H1 (cell line): ENCODE measurements around the gene HGD. TPM values are rescaled to one million over a fixed set of nuclear protein-coding genes. Genes with fewer than 3 reads are reported as not detected.

Source experiments
- CTCF ChIA-PET: fragments of 300-600 bp; sonication (Branson Sonifier 250); formaldehyde crosslinking; loops from one replicate; lab custom pipeline; 2021; ENCODE audit not compliant: partially characterized antibody; lab: Charles Lee
- POLR2A ChIA-PET: fragments of 300-600 bp; sonication (Branson Sonifier 250); formaldehyde crosslinking; loops from one replicate; lab custom pipeline; 2021; ENCODE audit warnings: inconsistent platforms; ENCODE audit not compliant: partially characterized antibody; lab: Charles Lee
- DNase-seq, 2 experiments: peaks; one replicate each; pipeline versions ENCODE4 v3.0.0 to v3.0.0-alpha.2; 2010 to 2022; ENCODE audit warnings: low spot score in 2 of 2, low read depth in 1 of 2, mixed read lengths in 1 of 2
- FAIRE-seq: peaks from 2 replicates; lab custom pipeline; 2011; peaks lifted over from hg19 to GRCh38; lab: Jason Lieb, UNC
- H2AFZ ChIP-seq: 2 replicates; pipeline ENCODE4 v1.8.1; 2012; ENCODE audit warnings: low read length, inconsistent platforms
- H2AK5ac ChIP-seq: 2 replicates; pipeline ENCODE4 v1.6.1; 2013; ENCODE audit warnings: low read depth, low read length
- H2BK120ac ChIP-seq: replicated peaks from 2 replicates; pipeline ENCODE3; 2013; ENCODE audit warnings: low read depth, low read length, inconsistent platforms
- H2BK12ac ChIP-seq: 2 replicates; pipeline ENCODE4 v1.6.1; 2013; ENCODE audit warnings: low read depth, low read length
- H2BK15ac ChIP-seq: 2 replicates; pipeline ENCODE4 v1.6.1; 2013; ENCODE audit warnings: low read length
- H2BK20ac ChIP-seq: 2 replicates; pipeline ENCODE4 v1.6.1; 2013; ENCODE audit warnings: low read length
- H2BK5ac ChIP-seq: 2 replicates; pipeline ENCODE4 v1.6.1; 2013; ENCODE audit warnings: low read depth, low read length
- H3K14ac ChIP-seq: 2 replicates; pipeline ENCODE4 v1.6.1; 2013; ENCODE audit warnings: inconsistent platforms; ENCODE audit not compliant: insufficient read length
- H3K18ac ChIP-seq: 2 replicates; pipeline ENCODE4 v1.6.1; 2013; ENCODE audit warnings: low read length; ENCODE audit errors: extremely low read depth
- H3K23ac ChIP-seq: 2 replicates; pipeline ENCODE4 v1.6.1; 2013; ENCODE audit warnings: inconsistent platforms; ENCODE audit not compliant: insufficient read length
- H3K23me2 ChIP-seq: 2 replicates; pipeline ENCODE4 v1.6.1; 2013; ENCODE audit warnings: low read depth, low read length
- H3K27ac ChIP-seq: 2 replicates; pipeline ENCODE4 v1.6.1; 2011; ENCODE audit warnings: low read depth, low read length, inconsistent platforms
- H3K27me3 ChIP-seq, 4 experiments: replicated peaks in 1 of 4; 1 replicate in 1 of 4; 2 replicates in 3 of 4; pipeline versions ENCODE4 v1.6.1 to v1.8.1; 2011 to 2013; ENCODE audit warnings: low read length in 3 of 4, mild to moderate bottlenecking in 3 of 4, inconsistent platforms in 2 of 4, mixed read lengths in 2 of 4, moderate library complexity in 1 of 4; ENCODE audit not compliant: control insufficient read depth in 3 of 4, insufficient read depth in 3 of 4; ENCODE audit errors: extremely low read depth in 1 of 4
- H3K36me3 ChIP-seq, 4 experiments: 2 replicates each; pipeline versions ENCODE4 v1.6.1 to v1.8.1; 2011 to 2013; ENCODE audit warnings: mild to moderate bottlenecking in 4 of 4, low read length in 3 of 4, moderate library complexity in 2 of 4, control low read depth in 1 of 4, inconsistent platforms in 1 of 4; ENCODE audit not compliant: insufficient read depth in 4 of 4, control insufficient read depth in 2 of 4
- H3K4ac ChIP-seq: replicated peaks from 2 replicates; pipeline ENCODE3; 2013; ENCODE audit warnings: low read length, low read depth, mixed read lengths, inconsistent platforms; ENCODE audit not compliant: insufficient read length
- H3K4me1 ChIP-seq, 4 experiments: replicated peaks in 1 of 4; 1 replicate in 1 of 4; 2 replicates in 3 of 4; pipeline versions ENCODE4 v1.6.1 to v1.8.1; 2011 to 2013; ENCODE audit warnings: low read length in 3 of 4, inconsistent platforms in 2 of 4, mixed read lengths in 1 of 4; ENCODE audit not compliant: insufficient read depth in 4 of 4, control insufficient read depth in 3 of 4
- H3K4me2 ChIP-seq, 2 experiments: 2 replicates each; pipeline versions ENCODE4 v1.6.1 to v1.8.1; 2011 to 2013; ENCODE audit warnings: low read depth in 2 of 2, low read length in 2 of 2, control low read depth in 1 of 2, inconsistent platforms in 1 of 2, mild to moderate bottlenecking in 1 of 2; ENCODE audit not compliant: insufficient read depth in 1 of 2
- H3K4me3 ChIP-seq, 4 experiments: fragments of 200-600, 300-600 bp in 1 of 4; sonication (generic), shearing (Covaris generic), sonication (Bioruptor Twin) in 1 of 4; 2 replicates each; pipeline versions ENCODE4 v1.5.1 to v1.8.1; 2011 to 2016; ENCODE audit warnings: low read length in 4 of 4, low read depth in 3 of 4, control low read depth in 2 of 4, inconsistent platforms in 2 of 4, mild to moderate bottlenecking in 2 of 4, mixed read lengths in 1 of 4, moderate library complexity in 1 of 4; ENCODE audit not compliant: insufficient read depth in 2 of 4; ENCODE audit errors: extremely low read depth in 1 of 4
- H3K56ac ChIP-seq: replicated peaks from 2 replicates; pipeline ENCODE3; 2013; ENCODE audit warnings: low read depth, mild to moderate bottlenecking, mixed read lengths, low read length, inconsistent platforms; ENCODE audit not compliant: insufficient read length
- H3K79me1 ChIP-seq: 2 replicates; pipeline ENCODE4 v1.6.1; 2013; ENCODE audit warnings: low read depth, low read length, control low read depth
- H3K79me2 ChIP-seq, 2 experiments: 2 replicates each; pipeline versions ENCODE4 v1.6.1 to v1.8.1; 2012 to 2013; ENCODE audit warnings: low read length in 2 of 2, mild to moderate bottlenecking in 2 of 2, inconsistent platforms in 1 of 2; ENCODE audit not compliant: insufficient read depth in 2 of 2, control insufficient read depth in 1 of 2
- H3K9ac ChIP-seq, 4 experiments: replicated peaks in 1 of 4; 1 replicate in 1 of 4; 2 replicates in 3 of 4; pipeline versions ENCODE4 v1.6.1 to v1.8.1; 2011 to 2013; ENCODE audit warnings: low read depth in 3 of 4, low read length in 3 of 4, control low read depth in 2 of 4, mild to moderate bottlenecking in 2 of 4, moderate library complexity in 2 of 4, inconsistent platforms in 1 of 4; ENCODE audit errors: extremely low read depth in 1 of 4
- H3K9me3 ChIP-seq, 2 experiments: 2 replicates each; pipeline versions ENCODE4 v1.6.1 to v1.8.1; 2012 to 2013; ENCODE audit warnings: mild to moderate bottlenecking in 2 of 2, moderate library complexity in 2 of 2, control low read depth in 1 of 2, inconsistent platforms in 1 of 2, low read depth in 1 of 2, low read length in 1 of 2, mixed read lengths in 1 of 2; ENCODE audit not compliant: insufficient read depth in 2 of 2
- H4K20me1 ChIP-seq, 2 experiments: replicated peaks in 1 of 2; 2 replicates each; pipeline versions ENCODE3 to v1.8.1; 2011 to 2013; ENCODE audit warnings: inconsistent platforms in 2 of 2, low read length in 2 of 2, mild to moderate bottlenecking in 1 of 2; ENCODE audit not compliant: insufficient read depth in 2 of 2, control insufficient read depth in 1 of 2
- H4K5ac ChIP-seq: 2 replicates; pipeline ENCODE4 v1.6.1; 2013; ENCODE audit warnings: low read length, low read depth, mixed read lengths, inconsistent platforms; ENCODE audit not compliant: insufficient read length
- H4K8ac ChIP-seq: 2 replicates; pipeline ENCODE4 v1.8.0; 2013; ENCODE audit warnings: mild to moderate bottlenecking, moderate library complexity, low read length, inconsistent platforms; ENCODE audit not compliant: insufficient read depth; ENCODE audit errors: extremely low read depth
- H4K91ac ChIP-seq: replicated peaks from 2 replicates; pipeline ENCODE3; 2013; ENCODE audit warnings: low read length, mixed read lengths, inconsistent platforms; ENCODE audit not compliant: insufficient read length
- RNF2 ChIP-seq: fragments of 200-900, 300-1000 bp; sonication (generic); IDR thresholded peaks from 2 replicates; pipeline ENCODE4 v1.7.1; 2016; ENCODE audit warnings: borderline replicate concordance, low read depth, mild to moderate bottlenecking, antibody characterized with exemption, low read length; ENCODE audit not compliant: poor library complexity, severe bottlenecking; ENCODE audit errors: missing control alignments
- TAF7 ChIP-seq: optimal IDR thresholded peaks from 2 replicates; pipeline ENCODE3; 2011; ENCODE audit warnings: low read depth, mild to moderate bottlenecking, inconsistent platforms, low read length, moderate library complexity, borderline replicate concordance
- WGBS, 2 experiments: shearing (Covaris generic) in 1 of 2; methylation state at CpG; one replicate each; pipeline versions ENCODE4 v1.1.6 to v1.1.7; 2013 to 2015; ENCODE audit warnings: low lambda C conversion rate in 2 of 2, mixed read lengths in 2 of 2, inconsistent platforms in 1 of 2, low coverage in 1 of 2, missing lambda C conversion rate in 1 of 2; ENCODE audit not compliant: insufficient replicate concordance in 2 of 2, insufficient coverage in 1 of 2, insufficient read length in 1 of 2; ENCODE audit errors: extremely low coverage in 1 of 2, missing lambda C conversion rate in 1 of 2; 5-methylcytosine and 5-hydroxymethylcytosine counted together
- polyA plus RNA-seq, 7 experiments: library from polyadenylated mRNA; depleted of rRNA in 3 of 7; stranded (reverse) in 5 of 7; unstranded in 2 of 7; fragments of >200 nt in 5 of 7; fragments of 200-250 nt in 2 of 7; gene quantifications; 1 replicate in 5 of 7; 2 replicates in 1 of 7; 4 replicates in 1 of 7; pipeline versions ENCODE4 v1.2.1 to v1.2.3, GENCODE V29; 2011 to 2013; ENCODE audit warnings: missing spikeins in 2 of 7, mixed read lengths in 2 of 7
- total RNA-seq: library from RNA; stranded (reverse); fragmentation: NEBNext Ultra II Directional; extraction: Animal tissue kit (Norgen Biotek cat#: 25700); gene quantifications from 2 replicates; pipeline ENCODE4 v1.2.1, GENCODE V29; 2021

The HGD gene
- total and polyA plus RNA-seq, 2 of the 8 experiments (the other 6 are each of a cell fraction or from before 2014, with no cell fraction given) = 0.11 TPM; not detected in 1

GRCh38 chr3:120636795-120637401 is 45.1 kb downstream of the HGD start:
- Histone ChIP-seq H3K4me1 (no peaks in the 10 kb centered on the region), H3K27me3 (no peaks in the 10 kb centered on the region), H4K91ac (no peak overlapping the region), H3K14ac (no peak overlapping the region), H3K4me2 (no peak overlapping the region), H3K23ac (no peak overlapping the region), H3K9me3 (peaks cover 0 to 3% of the 10 kb centered on the region in 2 experiments; a peak in 1 of 4 replicates), H3K79me2 (no peaks in the 10 kb centered on the region), H2AK5ac (no peak overlapping the region), H3K23me2 (no peaks in the 10 kb centered on the region), H2BK15ac (no peak overlapping the region), H2BK12ac (no peak overlapping the region), H3K18ac (no peak overlapping the region), H3K79me1 (no peaks in the 10 kb centered on the region), H3K27ac (no peak overlapping the region), H3K56ac (no peak overlapping the region), H2AFZ (no peak overlapping the region), H3K4me3 (no peak overlapping the region), H2BK120ac (no peak overlapping the region), H3K36me3 (no peaks in the 10 kb centered on the region; a peak in 1 of 8 replicates), H3K9ac (no peak overlapping the region), H2BK5ac (no peak overlapping the region), H4K5ac (no peak overlapping the region), H4K8ac (no peak overlapping the region), H3K4ac (no peak overlapping the region), H4K20me1 (no peaks in the 10 kb centered on the region), H2BK20ac (no peak overlapping the region)
- CTCF ChIA-PET = interaction anchor here (0.5 to 0.6 kb wide), 3 partner anchors 9 to 805 kb away, joined by 3 read pairs; no protein-coding TSS in a partner anchor
- no peak for FAIRE-seq
- POLR2A ChIA-PET = no interaction called here
- WGBS, 2 experiments = 78% methylated on average over 2 of the region's 2 CpGs; no CpG with 5 or more reads in 1 of the 2 experiments
- no peak for DNase-seq
- no peak for TF ChIP-seq TAF7
- TF ChIP-seq RNF2 = no peak
